WTC11 (cell line): Measurements from ENCODE around the gene KDM1B. TPM values are rescaled to one million over a fixed set of nuclear protein-coding genes. Genes with fewer than 3 reads are reported as not detected.

Source experiments
- ATAC-seq: fragments of 200-7000 bp; cut with Tn5 transposase; 2 replicates; pipeline ENCODE4 v1.10.0; 2021; ENCODE audit warnings: mild to moderate bottlenecking, moderate library complexity
- CTCF ChIA-PET: fragments of 300-600 bp; sonication (Branson Sonifier 250); formaldehyde crosslinking; loops from one replicate; lab custom pipeline; 2021; ENCODE audit warnings: antibody characterized with exemption; lab: Charles Lee
- POLR2A ChIA-PET: fragments of 350-600 bp; sonication (Branson Sonifier 250); formaldehyde crosslinking; loops from one replicate; lab custom pipeline; 2021; ENCODE audit warnings: antibody characterized with exemption; lab: Charles Lee
- DNase-seq: peaks from one replicate; pipeline ENCODE4 v3.0.0; 2021; ENCODE audit warnings: low spot score
- H3K27ac Mint-ChIP-seq: 2 replicates; pipeline ENCODE4 v1.8.0; 2021; ENCODE audit warnings: mixed read lengths
- H3K27me3 Mint-ChIP-seq: 2 replicates; pipeline ENCODE4 v1.8.0; 2021; ENCODE audit warnings: low read depth, mild to moderate bottlenecking, moderate library complexity, mixed read lengths
- H3K36me3 Mint-ChIP-seq: 2 replicates; pipeline ENCODE4 v1.8.0; 2021; ENCODE audit warnings: mixed read lengths
- H3K4me1 Mint-ChIP-seq: 2 replicates; pipeline ENCODE4 v1.8.0; 2022; ENCODE audit warnings: mixed read lengths
- H3K4me3 Mint-ChIP-seq: 2 replicates; pipeline ENCODE4 v1.8.0; 2021; ENCODE audit warnings: mild to moderate bottlenecking, moderate library complexity, mixed read lengths
- H3K9me3 Mint-ChIP-seq: 2 replicates; pipeline ENCODE4 v1.8.0; 2021; ENCODE audit warnings: mixed read lengths
- ATF1 ChIP-seq: sonication (generic); formaldehyde crosslinking; IDR thresholded peaks from 2 replicates; pipeline ENCODE4 v1.8.1; 2023; ENCODE audit warnings: mild to moderate bottlenecking, moderate library complexity, missing genetic modification reagents
- CREB1 ChIP-seq: sonication (generic); formaldehyde crosslinking; IDR thresholded peaks from 2 replicates; pipeline ENCODE4 v1.8.0; 2023; ENCODE audit warnings: mild to moderate bottlenecking, missing genetic modification reagents
- EMX1 ChIP-seq: fragments of 250-450 bp; sonication (Bioruptor Pico); IDR thresholded peaks from 2 replicates; pipeline ENCODE4 v1.8.0; 2021; ENCODE audit warnings: mild to moderate bottlenecking
- JUN ChIP-seq: sonication (generic); formaldehyde crosslinking; IDR thresholded peaks from 2 replicates; pipeline ENCODE4 v1.8.0; 2023; ENCODE audit warnings: mild to moderate bottlenecking, missing genetic modification reagents
- KAT7 ChIP-seq: sonication (generic); formaldehyde crosslinking; IDR thresholded peaks from 2 replicates; pipeline ENCODE4 v1.8.1; 2023; ENCODE audit warnings: missing genetic modification reagents, mild to moderate bottlenecking, borderline replicate concordance
- MXD4 ChIP-seq: fragments of 250-450 bp; sonication (Bioruptor Pico); IDR thresholded peaks from 2 replicates; pipeline ENCODE4 v1.8.0; 2021; ENCODE audit warnings: mild to moderate bottlenecking, moderate library complexity, borderline replicate concordance
- NFATC4 ChIP-seq: fragments of 250-450 bp; sonication (Bioruptor Pico); IDR thresholded peaks from 2 replicates; pipeline ENCODE4 v1.9.0; 2021; ENCODE audit warnings: mild to moderate bottlenecking
- SOX15 ChIP-seq: fragments of 250-450 bp; sonication (Bioruptor Pico); IDR thresholded peaks from 2 replicates; pipeline ENCODE4 v1.9.0; 2021; ENCODE audit warnings: mild to moderate bottlenecking
- TEAD1 ChIP-seq: sonication (generic); formaldehyde crosslinking; IDR thresholded peaks from 2 replicates; pipeline ENCODE4 v1.8.0; 2022; ENCODE audit warnings: mild to moderate bottlenecking, missing genetic modification reagents
- ZBTB21 ChIP-seq: sonication (generic); formaldehyde crosslinking; IDR thresholded peaks from 2 replicates; pipeline ENCODE4 v1.8.1; 2023; ENCODE audit warnings: mild to moderate bottlenecking, missing genetic modification reagents, borderline replicate concordance
- ZNF121 ChIP-seq: sonication (generic); formaldehyde crosslinking; IDR thresholded peaks from 2 replicates; pipeline ENCODE4 v1.8.0; 2023; ENCODE audit warnings: missing genetic modification reagents
- ZNF232 ChIP-seq: sonication (generic); formaldehyde crosslinking; IDR thresholded peaks from 2 replicates; pipeline ENCODE4 v1.8.0; 2022; ENCODE audit warnings: mild to moderate bottlenecking, missing genetic modification reagents
- ZNF423 ChIP-seq: fragments of 250-450 bp; sonication (Bioruptor Pico); IDR thresholded peaks from 2 replicates; pipeline ENCODE4 v2.1.2; 2022; ENCODE audit warnings: mild to moderate bottlenecking, moderate library complexity
- total RNA-seq: library from RNA; stranded (reverse); gene quantifications from 3 replicates; pipeline ENCODE4 v1.2.3, GENCODE V29; 2021
- TF ChIP-seq, protein P1 (sequence below): fragments of 200-600 bp; IDR thresholded peaks from 2 replicates; pipeline ENCODE4 v1.8.0; 2022; ENCODE audit warnings: antibody characterized with exemption
- TF ChIP-seq, protein P2 (sequence below): sonication (generic); formaldehyde crosslinking; IDR thresholded peaks from 2 replicates; pipeline ENCODE4 v1.8.1; 2022; ENCODE audit warnings: missing genetic modification reagents, borderline replicate concordance
- TF ChIP-seq, protein P3 (sequence below): sonication (generic); formaldehyde crosslinking; conservative IDR thresholded peaks from 2 replicates; pipeline ENCODE4 v1.8.1; 2022; ENCODE audit warnings: mild to moderate bottlenecking, missing genetic modification reagents
- TF ChIP-seq, protein P4 (sequence below): fragments of 250-450 bp; sonication (Bioruptor Pico); IDR thresholded peaks from 2 replicates; pipeline ENCODE4 v1.8.0; 2021; ENCODE audit warnings: mild to moderate bottlenecking
- TF ChIP-seq, protein P5 (sequence below): sonication (generic); formaldehyde crosslinking; IDR thresholded peaks from 2 replicates; pipeline ENCODE4 v1.8.1; 2023; ENCODE audit warnings: mild to moderate bottlenecking, moderate library complexity, missing genetic modification reagents
- TF ChIP-seq, protein P6 (sequence below): fragments of 250-450 bp; sonication (Bioruptor Pico); IDR thresholded peaks from 2 replicates; pipeline ENCODE4 v1.9.0; 2021; ENCODE audit warnings: moderate library complexity, mild to moderate bottlenecking, inconsistent platforms, borderline replicate concordance
- TF ChIP-seq, protein P7 (sequence below): fragments of 250-450 bp; sonication (Bioruptor Pico); IDR thresholded peaks from 2 replicates; pipeline ENCODE4 v1.9.0; 2021; ENCODE audit warnings: mild to moderate bottlenecking
- TF ChIP-seq, protein P8 (sequence below): fragments of 250-450 bp; sonication (Bioruptor Pico); IDR thresholded peaks from 2 replicates; pipeline ENCODE4 v2.1.2; 2022; ENCODE audit warnings: mild to moderate bottlenecking, moderate library complexity

KDM1B gene
- total RNA-seq, 1 experiment from 2014 or later = 6.7 TPM

DNA sequence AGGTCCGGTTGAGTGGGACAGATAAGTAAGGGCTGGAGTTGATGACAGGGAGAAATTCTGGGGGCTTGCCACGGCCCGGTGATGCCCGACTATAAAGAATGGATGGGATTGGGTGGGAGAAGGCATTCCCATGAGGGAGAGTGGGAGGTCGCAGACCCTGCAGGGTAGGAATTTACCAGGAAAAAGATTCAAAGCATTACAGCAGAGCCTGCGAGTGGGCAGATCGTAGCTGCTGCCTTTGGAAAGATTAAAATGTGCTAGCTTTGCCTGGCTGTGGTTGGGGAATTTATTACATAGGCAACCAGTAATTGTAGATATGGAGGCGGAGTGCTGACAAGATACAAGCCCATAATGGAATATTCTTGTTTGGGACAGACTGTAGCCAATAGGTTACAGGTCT lies 49.5 kb downstream of the KDM1B start:
- Mint-ChIP-seq H3K27ac (no peak overlapping the region), H3K36me3 (peaks cover 7% of the 10 kb centered on the region)
- TF ChIP-seq JUN = no peak
- TF ChIP-seq KAT7 (CRISPR knock-in tag) = no peak
- no peak for TF ChIP-seq EMX1
- no peak for TF ChIP-seq SOX15
- TF ChIP-seq, protein P1, sequence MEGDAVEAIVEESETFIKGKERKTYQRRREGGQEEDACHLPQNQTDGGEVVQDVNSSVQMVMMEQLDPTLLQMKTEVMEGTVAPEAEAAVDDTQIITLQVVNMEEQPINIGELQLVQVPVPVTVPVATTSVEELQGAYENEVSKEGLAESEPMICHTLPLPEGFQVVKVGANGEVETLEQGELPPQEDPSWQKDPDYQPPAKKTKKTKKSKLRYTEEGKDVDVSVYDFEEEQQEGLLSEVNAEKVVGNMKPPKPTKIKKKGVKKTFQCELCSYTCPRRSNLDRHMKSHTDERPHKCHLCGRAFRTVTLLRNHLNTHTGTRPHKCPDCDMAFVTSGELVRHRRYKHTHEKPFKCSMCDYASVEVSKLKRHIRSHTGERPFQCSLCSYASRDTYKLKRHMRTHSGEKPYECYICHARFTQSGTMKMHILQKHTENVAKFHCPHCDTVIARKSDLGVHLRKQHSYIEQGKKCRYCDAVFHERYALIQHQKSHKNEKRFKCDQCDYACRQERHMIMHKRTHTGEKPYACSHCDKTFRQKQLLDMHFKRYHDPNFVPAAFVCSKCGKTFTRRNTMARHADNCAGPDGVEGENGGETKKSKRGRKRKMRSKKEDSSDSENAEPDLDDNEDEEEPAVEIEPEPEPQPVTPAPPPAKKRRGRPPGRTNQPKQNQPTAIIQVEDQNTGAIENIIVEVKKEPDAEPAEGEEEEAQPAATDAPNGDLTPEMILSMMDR = no peak
- TF ChIP-seq, protein P2, sequence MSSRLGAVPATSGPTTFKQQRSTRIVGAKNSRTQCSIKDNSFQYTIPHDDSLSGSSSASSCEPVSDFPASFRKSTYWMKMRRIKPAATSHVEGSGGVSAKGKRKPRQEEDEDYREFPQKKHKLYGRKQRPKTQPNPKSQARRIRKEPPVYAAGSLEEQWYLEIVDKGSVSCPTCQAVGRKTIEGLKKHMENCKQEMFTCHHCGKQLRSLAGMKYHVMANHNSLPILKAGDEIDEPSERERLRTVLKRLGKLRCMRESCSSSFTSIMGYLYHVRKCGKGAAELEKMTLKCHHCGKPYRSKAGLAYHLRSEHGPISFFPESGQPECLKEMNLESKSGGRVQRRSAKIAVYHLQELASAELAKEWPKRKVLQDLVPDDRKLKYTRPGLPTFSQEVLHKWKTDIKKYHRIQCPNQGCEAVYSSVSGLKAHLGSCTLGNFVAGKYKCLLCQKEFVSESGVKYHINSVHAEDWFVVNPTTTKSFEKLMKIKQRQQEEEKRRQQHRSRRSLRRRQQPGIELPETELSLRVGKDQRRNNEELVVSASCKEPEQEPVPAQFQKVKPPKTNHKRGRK (CRISPR knock-in tag) = no peak
- no peak for TF ChIP-seq NFATC4 (CRISPR knock-in tag)
- TF ChIP-seq, protein P3, sequence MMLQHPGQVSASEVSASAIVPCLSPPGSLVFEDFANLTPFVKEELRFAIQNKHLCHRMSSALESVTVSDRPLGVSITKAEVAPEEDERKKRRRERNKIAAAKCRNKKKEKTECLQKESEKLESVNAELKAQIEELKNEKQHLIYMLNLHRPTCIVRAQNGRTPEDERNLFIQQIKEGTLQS (CRISPR knock-in tag) = no peak
- TF ChIP-seq, all 79 proteins: peak for 0
- DNase-seq (no peak), ATAC-seq (no peak)
- Mint-ChIP-seq H3K4me1 (peaks cover 4% of the 10 kb centered on the region), H3K27me3 (no peaks in the 10 kb centered on the region), H3K9me3 (no peaks in the 10 kb centered on the region), H3K4me3 (no peak overlapping the region)
- CTCF ChIA-PET = no interaction called here
- POLR2A ChIA-PET = no interaction called here

DNA sequence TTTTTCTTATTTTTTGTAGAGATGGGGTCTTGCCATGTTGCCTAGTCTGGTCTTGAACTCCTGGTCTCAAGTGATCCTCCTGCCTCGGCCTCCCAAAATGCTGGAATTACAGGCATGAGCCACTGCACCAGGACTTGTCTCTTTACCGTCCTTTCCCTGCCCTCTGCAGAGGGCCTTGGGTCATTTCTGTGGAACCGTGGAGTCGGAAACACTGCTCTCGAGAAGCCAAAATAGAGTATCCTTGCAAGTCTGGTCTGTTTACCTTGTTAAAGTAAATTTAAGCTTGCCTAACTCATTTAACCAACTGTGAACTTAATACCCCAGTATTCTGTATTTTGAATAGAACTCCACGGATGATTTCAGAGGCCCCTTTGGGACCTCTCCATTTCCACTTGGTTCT lies 51.4 kb downstream of the KDM1B start:
- TF ChIP-seq ATF1 = no peak
- TF ChIP-seq ZNF121 (CRISPR knock-in tag) = no peak
- TF ChIP-seq, protein P4, sequence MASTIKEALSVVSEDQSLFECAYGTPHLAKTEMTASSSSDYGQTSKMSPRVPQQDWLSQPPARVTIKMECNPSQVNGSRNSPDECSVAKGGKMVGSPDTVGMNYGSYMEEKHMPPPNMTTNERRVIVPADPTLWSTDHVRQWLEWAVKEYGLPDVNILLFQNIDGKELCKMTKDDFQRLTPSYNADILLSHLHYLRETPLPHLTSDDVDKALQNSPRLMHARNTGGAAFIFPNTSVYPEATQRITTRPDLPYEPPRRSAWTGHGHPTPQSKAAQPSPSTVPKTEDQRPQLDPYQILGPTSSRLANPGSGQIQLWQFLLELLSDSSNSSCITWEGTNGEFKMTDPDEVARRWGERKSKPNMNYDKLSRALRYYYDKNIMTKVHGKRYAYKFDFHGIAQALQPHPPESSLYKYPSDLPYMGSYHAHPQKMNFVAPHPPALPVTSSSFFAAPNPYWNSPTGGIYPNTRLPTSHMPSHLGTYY (CRISPR knock-in tag) = no peak
- no peak for TF ChIP-seq MXD4 (CRISPR knock-in tag)
- TF ChIP-seq, protein P5, sequence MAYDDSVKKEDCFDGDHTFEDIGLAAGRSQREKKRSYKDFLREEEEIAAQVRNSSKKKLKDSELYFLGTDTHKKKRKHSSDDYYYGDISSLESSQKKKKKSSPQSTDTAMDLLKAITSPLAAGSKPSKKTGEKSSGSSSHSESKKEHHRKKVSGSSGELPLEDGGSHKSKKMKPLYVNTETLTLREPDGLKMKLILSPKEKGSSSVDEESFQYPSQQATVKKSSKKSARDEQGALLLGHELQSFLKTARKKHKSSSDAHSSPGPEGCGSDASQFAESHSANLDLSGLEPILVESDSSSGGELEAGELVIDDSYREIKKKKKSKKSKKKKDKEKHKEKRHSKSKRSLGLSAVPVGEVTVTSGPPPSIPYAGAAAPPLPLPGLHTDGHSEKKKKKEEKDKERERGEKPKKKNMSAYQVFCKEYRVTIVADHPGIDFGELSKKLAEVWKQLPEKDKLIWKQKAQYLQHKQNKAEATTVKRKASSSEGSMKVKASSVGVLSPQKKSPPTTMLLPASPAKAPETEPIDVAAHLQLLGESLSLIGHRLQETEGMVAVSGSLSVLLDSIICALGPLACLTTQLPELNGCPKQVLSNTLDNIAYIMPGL (CRISPR knock-in tag) = no peak
- TF ChIP-seq ZNF232 = no peak
- TF ChIP-seq TEAD1 (CRISPR knock-in tag) = no peak
- TF ChIP-seq ZBTB21 (CRISPR knock-in tag) = no peak
- no peak for TF ChIP-seq JUN
- POLR2A ChIA-PET = no interaction called here
- Mint-ChIP-seq H3K36me3 (peaks cover 3% of the 10 kb centered on the region), H3K4me1 (peaks cover 4% of the 10 kb centered on the region), H3K4me3 (no peak overlapping the region), H3K9me3 (no peaks in the 10 kb centered on the region), H3K27ac (no peak overlapping the region), H3K27me3 (no peaks in the 10 kb centered on the region)
- CTCF ChIA-PET = interaction anchor here (2.1 kb wide), 1 partner anchor 85 kb away, joined by 7 read pairs; no protein-coding TSS in a partner anchor
- ATAC-seq (no peak), DNase-seq (no peak)

DNA sequence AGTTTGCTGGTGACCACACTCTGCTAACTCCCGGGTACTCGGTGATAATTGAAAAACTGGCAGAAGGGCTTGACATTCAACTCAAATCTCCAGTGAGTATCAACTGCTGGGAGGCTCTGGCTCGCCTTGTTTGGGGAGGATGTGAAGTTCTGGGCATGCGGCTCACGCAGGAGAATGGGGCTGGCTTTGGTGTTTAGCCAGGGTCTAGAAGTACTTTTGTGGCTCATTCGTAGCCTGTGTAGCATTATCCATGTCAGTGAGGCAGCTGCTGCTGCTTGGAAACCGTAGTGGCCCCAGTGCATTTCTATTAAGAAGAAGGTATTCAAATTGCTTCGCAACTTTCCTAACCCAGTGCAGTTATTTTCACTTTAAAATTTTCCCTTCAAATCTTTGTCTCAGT lies 52.2 kb downstream of the KDM1B start:
- Mint-ChIP-seq H3K4me3 (no peak overlapping the region), H3K9me3 (no peaks in the 10 kb centered on the region), H3K27me3 (no peaks in the 10 kb centered on the region), H3K36me3 (peaks cover 3% of the 10 kb centered on the region), H3K4me1 (peaks cover 4% of the 10 kb centered on the region), H3K27ac (peak overlapping the region; percentile 28; the same call in 1 of the 2 replicates)
- ChIA-PET CTCF (interaction anchor here (2.1 kb wide), 1 partner anchor 86 kb away, joined by 7 read pairs; no protein-coding TSS in a partner anchor), POLR2A (interaction anchor here (0.5 kb wide), 1 partner anchor 56 kb away, joined by 3 read pairs; no protein-coding TSS in a partner anchor)
- TF ChIP-seq EMX1 = no peak
- TF ChIP-seq, protein P6, sequence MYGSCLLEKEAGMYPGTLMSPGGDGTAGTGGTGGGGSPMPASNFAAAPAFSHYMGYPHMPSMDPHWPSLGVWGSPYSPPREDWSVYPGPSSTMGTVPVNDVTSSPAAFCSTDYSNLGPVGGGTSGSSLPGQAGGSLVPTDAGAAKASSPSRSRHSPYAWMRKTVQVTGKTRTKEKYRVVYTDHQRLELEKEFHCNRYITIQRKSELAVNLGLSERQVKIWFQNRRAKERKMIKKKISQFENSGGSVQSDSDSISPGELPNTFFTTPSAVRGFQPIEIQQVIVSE = no peak
- no peak for TF ChIP-seq SOX15
- TF ChIP-seq, protein P7, sequence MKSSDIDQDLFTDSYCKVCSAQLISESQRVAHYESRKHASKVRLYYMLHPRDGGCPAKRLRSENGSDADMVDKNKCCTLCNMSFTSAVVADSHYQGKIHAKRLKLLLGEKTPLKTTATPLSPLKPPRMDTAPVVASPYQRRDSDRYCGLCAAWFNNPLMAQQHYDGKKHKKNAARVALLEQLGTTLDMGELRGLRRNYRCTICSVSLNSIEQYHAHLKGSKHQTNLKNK (CRISPR knock-in tag) = no peak
- no peak for TF ChIP-seq CREB1 (CRISPR knock-in tag)
- TF ChIP-seq, protein P8, sequence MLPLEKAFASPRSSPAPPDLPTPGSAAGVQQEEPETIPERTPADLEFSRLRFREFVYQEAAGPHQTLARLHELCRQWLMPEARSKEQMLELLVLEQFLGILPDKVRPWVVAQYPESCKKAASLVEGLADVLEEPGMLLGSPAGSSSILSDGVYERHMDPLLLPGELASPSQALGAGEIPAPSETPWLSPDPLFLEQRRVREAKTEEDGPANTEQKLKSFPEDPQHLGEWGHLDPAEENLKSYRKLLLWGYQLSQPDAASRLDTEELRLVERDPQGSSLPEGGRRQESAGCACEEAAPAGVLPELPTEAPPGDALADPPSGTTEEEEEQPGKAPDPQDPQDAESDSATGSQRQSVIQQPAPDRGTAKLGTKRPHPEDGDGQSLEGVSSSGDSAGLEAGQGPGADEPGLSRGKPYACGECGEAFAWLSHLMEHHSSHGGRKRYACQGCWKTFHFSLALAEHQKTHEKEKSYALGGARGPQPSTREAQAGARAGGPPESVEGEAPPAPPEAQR = no peak
- no peak for TF ChIP-seq MXD4 (CRISPR knock-in tag)
- TF ChIP-seq JUN = no peak
- no peak for TF ChIP-seq ZNF423 (CRISPR knock-in tag)
- DNase-seq (no peak), ATAC-seq (no peak)
